Endothelial cell of umbilical vein (primary cell): ENCODE measurements around the gene FXYD7. TPM values are rescaled to one million over a fixed set of nuclear protein-coding genes. Genes with fewer than 3 reads are reported as not detected.

Experiments used
- BruUV-seq: library from RNA; stranded (reverse); fragments of 400-500 nt; replicated peaks from 2 replicates; lab custom pipeline; 2021; lab: Mats Ljungman, UMichigan
- CTCF ChIA-PET: fragments of 300-600, 350-600 bp; sonication (Branson Sonifier 250); formaldehyde crosslinking; loops from one replicate; lab custom pipeline; 2021; ENCODE audit warnings: antibody characterized with exemption, inconsistent platforms; lab: Charles Lee
- POLR2A ChIA-PET: fragments of 300-600, 350-600 bp; sonication (Branson Sonifier 250); formaldehyde crosslinking; loops from one replicate; lab custom pipeline; 2021; ENCODE audit warnings: antibody characterized with exemption, inconsistent platforms; lab: Charles Lee
- DNase-seq: peaks from one replicate; pipeline ENCODE4 v3.0.0-alpha.2; 2011; ENCODE audit warnings: low read depth, low spot score
- FAIRE-seq: peaks from 2 replicates; lab custom pipeline; 2011; peaks lifted over from hg19 to GRCh38; lab: Jason Lieb, UNC
- H2AFZ ChIP-seq: 2 replicates; pipeline ENCODE4 v1.6.0; 2012; ENCODE audit warnings: low read depth, low read length, control low read depth, inconsistent platforms
- H3K27ac ChIP-seq: 2 replicates; pipeline ENCODE4 v1.5.1; 2011; ENCODE audit warnings: low read depth, mild to moderate bottlenecking, control low read depth, low read length, moderate library complexity; ENCODE audit not compliant: insufficient read depth
- H3K27me3 ChIP-seq, 2 experiments: 2 replicates each; pipeline versions ENCODE4 v1.6.0 to v1.6.1; 2011; ENCODE audit warnings: low read length in 2 of 2, mixed read lengths in 1 of 2; ENCODE audit not compliant: control insufficient read depth in 2 of 2, insufficient read depth in 2 of 2
- H3K36me3 ChIP-seq, 2 experiments: 2 replicates in 1 of 2; 3 replicates in 1 of 2; pipeline ENCODE4 v1.5.1; 2011; ENCODE audit warnings: low read length in 2 of 2, mild to moderate bottlenecking in 1 of 2, moderate library complexity in 1 of 2; ENCODE audit not compliant: control insufficient read depth in 2 of 2, insufficient read depth in 2 of 2; ENCODE audit errors: extremely low read depth in 1 of 2
- H3K4me1 ChIP-seq: 3 replicates; pipeline ENCODE4 v1.5.1; 2011; ENCODE audit warnings: mild to moderate bottlenecking, low read length; ENCODE audit not compliant: control insufficient read depth, insufficient read depth; ENCODE audit errors: extremely low read depth
- H3K4me2 ChIP-seq: 2 replicates; pipeline ENCODE4 v1.6.1; 2011; ENCODE audit warnings: low read length, control low read depth, mixed read lengths; ENCODE audit not compliant: insufficient read depth
- H3K4me3 ChIP-seq, 3 experiments: fragments of 200-600 bp in 1 of 3; sonication (generic), shearing (Covaris generic) in 1 of 3; replicated peaks in 1 of 3; 2 replicates each; pipeline ENCODE4 v1.5.1; 2011 to 2016; ENCODE audit warnings: control low read depth in 3 of 3, low read length in 3 of 3, mild to moderate bottlenecking in 2 of 3, inconsistent platforms in 1 of 3, low read depth in 1 of 3, moderate library complexity in 1 of 3; ENCODE audit not compliant: insufficient read depth in 1 of 3
- H3K79me2 ChIP-seq: 2 replicates; pipeline ENCODE4 v1.6.0; 2012; ENCODE audit warnings: low read length, inconsistent platforms; ENCODE audit not compliant: control insufficient read depth, insufficient read depth
- H3K9ac ChIP-seq: replicated peaks from 2 replicates; pipeline ENCODE3; 2011; ENCODE audit warnings: low read length, control low read depth; ENCODE audit not compliant: insufficient read depth; ENCODE audit errors: extremely low read depth
- H3K9me1 ChIP-seq: replicated peaks from 3 replicates; pipeline ENCODE4 v1.6.0; 2011; ENCODE audit warnings: mild to moderate bottlenecking, low read length; ENCODE audit not compliant: control insufficient read depth, insufficient read depth; ENCODE audit errors: extremely low read depth
- H3K9me3 ChIP-seq: replicated peaks from 2 replicates; pipeline ENCODE4 v1.5.1; 2012; ENCODE audit warnings: low read length, inconsistent platforms; ENCODE audit not compliant: control insufficient read depth, insufficient read depth
- H4K20me1 ChIP-seq: replicated peaks from 2 replicates; pipeline ENCODE3; 2011; ENCODE audit warnings: mild to moderate bottlenecking, low read length; ENCODE audit not compliant: control insufficient read depth, insufficient read depth; ENCODE audit errors: extremely low read depth
- EZH2 ChIP-seq: IDR thresholded peaks from 2 replicates; pipeline ENCODE4 v1.6.1; 2012; ENCODE audit warnings: borderline replicate concordance, low read depth, mild to moderate bottlenecking, moderate library complexity, low read length, inconsistent platforms; ENCODE audit not compliant: severe bottlenecking
- FOS ChIP-seq: IDR thresholded peaks from 2 replicates; pipeline ENCODE4 v1.6.1; 2011; ENCODE audit warnings: mild to moderate bottlenecking, low read length, moderate library complexity, borderline replicate concordance; ENCODE audit not compliant: insufficient read depth
- GATA2 ChIP-seq: IDR thresholded peaks from 2 replicates; pipeline ENCODE4 v1.7.0; 2011; ENCODE audit warnings: low read depth, mild to moderate bottlenecking, moderate library complexity, mixed read lengths, low read length; ENCODE audit not compliant: insufficient read length, insufficient read depth
- JUN ChIP-seq: IDR thresholded peaks from 2 replicates; pipeline ENCODE4 v1.6.1; 2011; ENCODE audit warnings: borderline replicate concordance, low read depth; ENCODE audit not compliant: insufficient read length, insufficient read depth
- MYC ChIP-seq: IDR thresholded peaks from one replicate; pipeline ENCODE4 v1.6.1; 2011; ENCODE audit warnings: mild to moderate bottlenecking, low read depth, low read length
- POLR2A ChIP-seq: IDR thresholded peaks from 2 replicates; pipeline ENCODE4 v1.6.1; 2012; ENCODE audit warnings: low read depth, mild to moderate bottlenecking, control low read depth, low read length
- POLR2AphosphoS5 ChIP-seq: IDR thresholded peaks from 2 replicates; pipeline ENCODE4 v1.6.1; 2012; ENCODE audit warnings: low read depth, mild to moderate bottlenecking, control low read depth, low read length, moderate library complexity; ENCODE audit not compliant: insufficient read depth
- dilution Hi-C: fragments of 300-500 bp; cut with MboI; formaldehyde crosslinking; loops from one replicate; pipeline ENCODE4 v1.15.0; 2019; ENCODE audit warnings: low sequenced_read_pairs; ENCODE audit not compliant: extremely low pct_ligation_motif_present
- intact Hi-C: fragments of 100-400 bp; cut with micrococcal nuclease; formaldehyde crosslinking; loops from one replicate; pipeline ENCODE4 v1.10.0; 2022
- polyA plus RNA-seq, 4 experiments: library from polyadenylated mRNA; depleted of rRNA in 3 of 4; stranded (reverse) in 3 of 4; unstranded in 1 of 4; fragments of >200 nt; gene quantifications; 2 replicates each; pipeline versions ENCODE4 v1.2.1 to v1.2.3, GENCODE V29; 2011 to 2012; ENCODE audit warnings: missing spikeins in 1 of 4
- total RNA-seq: library from RNA; stranded (reverse); gene quantifications from 2 replicates; pipeline ENCODE4 v1.2.3, GENCODE V29; 2021
- TF ChIP-seq, protein P1 (sequence below): IDR thresholded peaks from 2 replicates; pipeline ENCODE4 v1.6.1; 2011; ENCODE audit not compliant: insufficient read depth, insufficient read length
- TF ChIP-seq, protein P2 (sequence below), 2 donors: IDR thresholded peaks; 1 replicate in 1 of 2; 2 replicates in 1 of 2; pipeline ENCODE4 v1.5.1; 2011; ENCODE audit warnings: low read length in 2 of 2, mild to moderate bottlenecking in 2 of 2, moderate library complexity in 2 of 2, control low read depth in 1 of 2, inconsistent platforms in 1 of 2, low read depth in 1 of 2; ENCODE audit not compliant: insufficient read depth in 1 of 2; ENCODE audit errors: extremely low read depth in 1 of 2

FXYD7 gene
- total and polyA plus RNA-seq, 2 donors (not counting 3 experiments of a cell fraction or from before 2014, with no cell fraction given) = not detected

DNA sequence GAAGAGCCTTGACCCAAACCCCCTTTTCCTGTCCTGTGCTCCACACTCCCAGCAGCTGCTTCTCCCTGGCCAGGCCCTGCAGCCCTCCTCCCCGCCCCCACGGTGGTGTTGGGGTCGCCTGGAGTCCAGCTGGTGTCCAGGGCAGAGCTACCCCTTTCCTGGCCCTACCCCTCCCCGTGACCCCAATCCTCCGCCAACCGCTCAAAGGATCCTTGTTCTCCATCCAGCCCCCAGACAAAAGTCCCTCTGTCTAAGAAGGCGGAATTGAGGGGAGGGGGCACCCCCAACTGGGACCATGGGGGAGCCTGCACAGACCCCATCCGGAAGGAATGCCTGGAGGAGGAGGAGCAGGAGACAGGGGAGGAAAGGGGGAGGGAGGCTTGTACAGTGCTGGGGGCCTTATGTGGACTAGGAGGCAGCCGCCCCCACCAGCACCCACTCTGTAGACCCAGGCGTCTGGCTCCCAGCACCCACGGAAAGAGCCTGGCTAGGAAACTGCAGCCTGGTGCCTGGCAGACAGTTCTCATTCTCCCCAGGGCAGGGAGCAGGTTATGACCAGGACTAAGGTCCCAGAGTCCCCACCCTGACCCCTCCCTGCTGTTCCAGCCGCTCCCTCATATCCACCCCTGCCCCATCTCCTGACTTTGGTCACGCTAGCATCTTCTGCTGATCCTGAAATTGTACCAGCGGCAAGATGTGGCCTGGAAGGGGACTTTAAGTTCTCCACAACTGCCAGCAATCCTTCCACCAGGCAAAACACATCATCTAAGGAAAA, 27.7 kb upstream of the FXYD7 start, which contains the start of gene FXYD3:
Gene FXYD3 (plus strand): TSS at position 647 of the 775 bp plus-strand sequence. CDS start 3,554 bp downstream, outside the sequence.
- H3K36me3 ChIP-seq = no peaks in the 10 kb centered on the region
- TF ChIP-seq, protein P1, sequence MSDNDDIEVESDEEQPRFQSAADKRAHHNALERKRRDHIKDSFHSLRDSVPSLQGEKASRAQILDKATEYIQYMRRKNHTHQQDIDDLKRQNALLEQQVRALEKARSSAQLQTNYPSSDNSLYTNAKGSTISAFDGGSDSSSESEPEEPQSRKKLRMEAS = no peak
- TF ChIP-seq FOS (no peak), EZH2 (no peak), POLR2A (no peak), POLR2AphosphoS5 (no peak), JUN (no peak), GATA2 (no peak), MYC (no peak)
- TF ChIP-seq, protein P2, sequence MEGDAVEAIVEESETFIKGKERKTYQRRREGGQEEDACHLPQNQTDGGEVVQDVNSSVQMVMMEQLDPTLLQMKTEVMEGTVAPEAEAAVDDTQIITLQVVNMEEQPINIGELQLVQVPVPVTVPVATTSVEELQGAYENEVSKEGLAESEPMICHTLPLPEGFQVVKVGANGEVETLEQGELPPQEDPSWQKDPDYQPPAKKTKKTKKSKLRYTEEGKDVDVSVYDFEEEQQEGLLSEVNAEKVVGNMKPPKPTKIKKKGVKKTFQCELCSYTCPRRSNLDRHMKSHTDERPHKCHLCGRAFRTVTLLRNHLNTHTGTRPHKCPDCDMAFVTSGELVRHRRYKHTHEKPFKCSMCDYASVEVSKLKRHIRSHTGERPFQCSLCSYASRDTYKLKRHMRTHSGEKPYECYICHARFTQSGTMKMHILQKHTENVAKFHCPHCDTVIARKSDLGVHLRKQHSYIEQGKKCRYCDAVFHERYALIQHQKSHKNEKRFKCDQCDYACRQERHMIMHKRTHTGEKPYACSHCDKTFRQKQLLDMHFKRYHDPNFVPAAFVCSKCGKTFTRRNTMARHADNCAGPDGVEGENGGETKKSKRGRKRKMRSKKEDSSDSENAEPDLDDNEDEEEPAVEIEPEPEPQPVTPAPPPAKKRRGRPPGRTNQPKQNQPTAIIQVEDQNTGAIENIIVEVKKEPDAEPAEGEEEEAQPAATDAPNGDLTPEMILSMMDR (IDR thresholded peaks at IDR 0.05; ENCODE audit: extremely low read depth in 1 of 2, insufficient read depth in 1 of 2, low read depth in 1 of 2, low read length in 2 of 2) = no peak
- H3K9me3 ChIP-seq = no peaks in the 10 kb centered on the region
- no peaks in the 10 kb centered on the region for H4K20me1 ChIP-seq
- no TSS peak for BruUV-seq
- intact Hi-C loops = no loop called here
- DNase-seq (no peak), FAIRE-seq (no peak)
- H3K79me2 ChIP-seq = no peaks in the 10 kb centered on the region
- no peaks in the 10 kb centered on the region for H3K4me1 ChIP-seq
- dilution Hi-C loops = no loop called here
- no peaks in the 10 kb centered on the region for H3K27me3 ChIP-seq
- no peak within 1 kb of the TSS for H3K4me3 ChIP-seq
- CTCF ChIA-PET = interaction anchor here (1.0 to 2.2 kb wide), 6 partner anchors 9 to 238 kb away, joined by 3 to 20 read pairs (median 6); partner anchors contain the start of gene LGI4
- H3K9ac ChIP-seq = no peak within 1 kb of the TSS
- H3K27ac ChIP-seq = no peak within 1 kb of the TSS
- no peak within 1 kb of the TSS for H2AFZ ChIP-seq
- POLR2A ChIA-PET = no interaction called here
- no peaks in the 10 kb centered on the region for H3K9me1 ChIP-seq
- H3K4me2 ChIP-seq = no peak within 1 kb of the TSS
